Medulla oblongata (tissue), 1 donor: ENCODE measurements around the gene CC2D1A.

Experiments used
- DNase-seq: peaks from one replicate; pipeline ENCODE4 v3.0.0-alpha.2; 2015; ENCODE audit errors: extremely low spot score

The CC2D1A gene

GRCh38 chr19:13877303-13877702 is 28.7 kb upstream of the CC2D1A start:
- DNase-seq: no peak

- peak; percentile 97 for DNase-seq
Observed at GRCh38 chr19:13880059-13881043, 25.6 kb upstream of the CC2D1A start.

- no peak for DNase-seq
Observed at GRCh38 chr19:13881251-13881691, 24.7 kb upstream of the CC2D1A start.

GRCh38 chr19:13881692-13882418 is 24.1 kb upstream of the CC2D1A start:
- DNase-seq: no peak

- DNase-seq: no peak
Observed at GRCh38 chr19:13882419-13882795, 23.6 kb upstream of the CC2D1A start.

- DNase-seq: no peak
Observed at GRCh38 chr19:13882836-13883235, 23.2 kb upstream of the CC2D1A start.

GRCh38 chr19:13883516-13884064 is 22.4 kb upstream of the CC2D1A start:
- DNase-seq: no peak

GRCh38 chr19:13884726-13885591 is 21.0 kb upstream of the CC2D1A start:
- no peak for DNase-seq

GRCh38 chr19:13885826-13886365 is 20.1 kb upstream of the CC2D1A start:
- DNase-seq: no peak

GRCh38 chr19:13887018-13887436 is 19.0 kb upstream of the CC2D1A start:
- no peak for DNase-seq

- no peak for DNase-seq
Observed at GRCh38 chr19:13887517-13887916, 18.5 kb upstream of the CC2D1A start.

GRCh38 chr19:13888281-13888680 is 17.7 kb upstream of the CC2D1A start:
- no peak for DNase-seq

- DNase-seq: no peak
Observed at GRCh38 chr19:13890136-13890535, 15.9 kb upstream of the CC2D1A start.

- DNase-seq: no peak
Observed at GRCh38 chr19:13892870-13893269, 13.1 kb upstream of the CC2D1A start.

- DNase-seq: no peak
Observed at GRCh38 chr19:13894552-13894951, 11.4 kb upstream of the CC2D1A start.

GRCh38 chr19:13896227-13896626 is 9.8 kb upstream of the CC2D1A start:
- no peak for DNase-seq

- no peak for DNase-seq
Observed at GRCh38 chr19:13899393-13899792, 6.6 kb upstream of the CC2D1A start.

GRCh38 chr19:13899912-13900584 is 6.0 kb upstream of the CC2D1A start:
- DNase-seq: peak; percentile 54

- no peak for DNase-seq
Observed at GRCh38 chr19:13902993-13903555, 2.9 kb upstream of the CC2D1A start.

GRCh38 chr19:13906521-13906904 is 512 bp downstream of the CC2D1A start:
- DNase-seq: no peak
